Measurements from ENCODE around the gene NCKAP5.

GRCh38 chr2:132978840-132979239 lies 589.4 kb downstream of the NCKAP5 start:
- TF ChIP-seq CTCF (IDR thresholded peaks at IDR 0.05) (no peak), POLR2A (IDR thresholded peaks at IDR 0.05) (no peak)
